GM18519 (cell line): ENCODE data around the gene LSP1.

ENCODE experiments used
- ATAC-seq: cut with Tn5 transposase; IDR thresholded peaks from one replicate; pipeline ENCODE4 v1.9.1; 2021; ENCODE audit warnings: mild to moderate bottlenecking, moderate library complexity; ENCODE audit not compliant: unreplicated experiment, low FRiP score

The LSP1 gene

DNA sequence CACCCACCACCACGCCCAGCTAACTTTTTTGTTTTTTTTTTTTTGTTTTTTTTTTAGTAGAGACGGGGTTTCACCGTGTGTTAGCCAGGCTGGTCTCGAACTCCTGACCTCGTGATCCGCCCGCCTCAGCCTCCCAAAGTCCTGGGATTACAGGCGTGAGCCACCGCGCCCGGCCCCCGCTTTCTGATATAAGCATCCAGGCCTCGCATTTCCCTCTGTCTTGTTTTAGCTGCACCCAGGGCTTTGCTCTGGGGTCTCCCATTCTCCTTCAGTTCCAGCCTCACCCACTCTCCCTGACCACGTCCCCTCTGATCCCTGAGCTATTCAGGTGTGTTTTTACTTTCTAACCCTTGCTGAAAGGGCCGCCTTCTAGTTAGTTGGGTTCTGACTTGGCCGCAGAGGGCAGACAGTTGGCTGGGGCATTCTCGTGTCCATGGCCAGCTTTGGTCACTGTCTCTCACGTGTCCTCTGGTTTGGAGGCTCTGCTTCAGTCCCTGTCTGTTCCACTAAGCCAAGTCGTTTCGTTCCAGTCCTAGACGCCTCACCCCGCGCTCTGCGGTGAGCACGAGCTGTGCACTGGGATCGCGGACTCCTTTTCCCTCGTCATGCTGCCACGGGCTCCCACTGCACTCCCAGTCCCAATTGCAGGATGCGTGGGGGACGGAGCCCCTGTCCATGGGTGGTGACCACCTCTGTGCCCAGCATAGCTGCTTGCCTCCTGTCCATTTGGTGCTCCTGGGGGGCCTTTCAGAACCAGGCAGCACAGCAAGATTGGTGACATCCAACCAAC is 60.6 kb downstream of the LSP1 start:
- ATAC-seq, result no peak

DNA sequence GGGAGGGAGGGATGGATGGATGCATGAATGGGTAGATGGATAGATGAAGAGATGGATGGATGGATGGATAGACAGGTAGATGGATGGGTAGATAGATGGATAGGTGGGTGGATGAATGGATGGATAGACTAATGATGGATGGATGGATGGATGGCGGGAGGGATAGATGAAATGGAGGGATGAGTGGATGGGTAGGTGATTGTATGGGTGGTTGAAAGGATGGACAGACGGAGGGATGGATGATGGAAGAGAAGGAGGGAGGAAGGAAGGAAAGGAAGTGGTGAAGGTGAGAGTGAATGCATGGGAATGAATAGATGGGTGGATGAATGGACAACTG is 62.9 kb downstream of the LSP1 start:
- no peak for ATAC-seq

DNA sequence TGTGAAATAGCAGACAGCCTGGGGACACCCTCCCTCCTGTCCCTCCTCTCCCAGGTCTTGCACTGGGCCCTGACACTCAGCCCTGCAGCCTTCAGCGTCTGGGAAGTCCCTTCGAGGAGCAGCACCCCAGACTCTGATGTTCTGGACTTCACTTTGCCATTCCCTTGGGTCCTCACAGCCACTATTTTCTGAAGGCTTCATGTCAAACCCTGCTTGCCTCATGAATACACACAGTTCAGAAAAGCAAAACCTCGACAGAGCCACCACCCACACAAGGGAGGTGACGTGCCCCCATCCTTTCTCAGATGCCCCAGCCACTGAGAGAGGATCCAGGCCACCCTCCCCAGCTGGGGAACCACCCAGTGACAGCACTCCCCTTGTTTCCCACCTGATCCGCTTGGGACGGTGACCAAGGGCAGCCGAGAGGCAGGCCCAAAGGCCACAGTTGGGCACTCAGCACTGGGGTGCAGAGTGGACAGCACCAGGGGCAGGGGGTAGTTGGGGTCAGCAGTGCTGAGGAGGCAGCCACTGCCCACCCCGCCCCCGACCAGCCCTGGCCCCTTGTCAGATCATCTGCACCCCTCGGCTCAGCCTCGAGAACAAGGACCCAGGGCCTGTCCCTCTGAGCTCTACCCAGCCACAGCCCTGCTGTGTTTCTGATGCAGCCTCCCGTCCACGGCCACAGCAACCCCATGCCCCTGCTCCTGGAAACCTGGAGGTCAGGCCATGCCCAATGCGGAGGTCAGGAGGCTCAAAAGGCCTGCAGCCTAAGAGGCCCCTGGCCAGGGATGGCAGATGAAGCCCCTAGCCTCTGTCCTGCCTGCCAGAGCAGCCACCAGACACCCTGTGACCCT is 63.5 kb downstream of the LSP1 start:
- no peak for ATAC-seq

DNA sequence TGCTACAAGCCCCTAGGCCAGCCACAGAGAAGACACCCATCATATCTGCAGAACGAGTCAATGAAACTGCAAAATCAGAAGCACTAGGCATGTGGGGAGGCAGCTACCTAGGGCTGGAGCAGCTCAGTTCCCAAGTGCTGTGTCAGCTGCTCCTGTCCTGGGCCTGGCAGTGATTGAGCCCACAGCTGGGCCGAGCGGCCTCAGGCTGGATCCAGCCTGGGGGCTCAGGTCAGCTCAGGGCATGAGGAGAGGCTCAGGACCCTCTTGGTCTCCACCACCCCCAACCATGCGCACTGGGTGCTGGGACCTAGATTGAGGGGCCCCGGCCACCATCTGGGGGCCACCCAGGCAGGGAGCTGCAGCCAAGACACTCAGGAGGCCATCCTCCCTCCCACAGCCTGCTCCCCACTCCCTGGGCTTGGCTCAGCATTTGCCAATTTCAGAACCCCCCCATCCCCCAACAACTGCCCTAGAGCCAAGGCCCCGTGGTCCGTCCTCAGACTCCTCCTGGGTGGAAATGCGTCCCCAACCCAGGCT is 64.2 kb downstream of the LSP1 start:
- ATAC-seq, result no peak

DNA sequence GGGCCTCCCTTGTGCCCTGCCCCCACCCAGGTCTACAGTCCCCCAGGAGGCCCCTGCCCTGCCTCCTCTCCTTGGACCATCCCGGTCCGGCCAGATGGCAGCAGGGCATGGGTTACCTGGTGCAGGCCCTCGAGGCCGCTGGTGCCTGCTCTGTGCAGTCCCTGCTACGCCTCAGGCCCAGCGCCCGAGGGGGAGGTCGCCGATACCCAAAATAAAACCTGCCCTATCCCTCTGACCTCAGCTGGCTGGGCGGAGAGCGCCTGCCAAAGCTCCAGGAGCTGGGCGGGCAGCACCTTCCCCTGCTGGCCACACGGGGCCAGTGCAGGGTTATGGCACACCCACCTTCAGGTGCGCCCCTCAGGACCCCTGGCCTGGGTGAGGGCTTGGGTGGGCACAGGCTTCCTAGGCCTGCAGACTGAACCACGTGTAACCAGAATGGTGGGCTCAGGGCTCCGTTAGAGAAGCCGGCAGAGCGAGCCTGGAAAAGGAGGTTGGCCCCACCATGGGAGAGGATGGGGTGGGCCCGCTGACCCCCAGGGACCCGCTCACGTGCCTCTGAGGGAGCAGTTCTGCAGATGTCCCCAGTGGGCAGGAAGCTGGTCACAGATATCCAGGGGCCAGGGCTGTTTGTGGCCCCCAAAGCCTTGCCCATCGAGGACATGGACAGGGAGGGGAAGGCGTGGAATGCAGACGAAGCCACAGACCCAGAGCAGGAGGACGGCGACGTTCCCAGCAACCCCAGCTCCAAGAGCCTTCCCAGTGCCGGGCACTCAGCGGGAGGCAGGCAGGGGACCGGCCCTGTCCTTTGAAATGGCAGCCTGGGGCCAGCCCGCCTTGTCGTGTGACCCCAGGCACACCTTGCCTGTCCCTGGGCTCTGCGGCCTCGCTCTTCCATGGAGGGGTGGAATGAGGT is 64.9 kb downstream of the LSP1 start:
- no peak for ATAC-seq

DNA sequence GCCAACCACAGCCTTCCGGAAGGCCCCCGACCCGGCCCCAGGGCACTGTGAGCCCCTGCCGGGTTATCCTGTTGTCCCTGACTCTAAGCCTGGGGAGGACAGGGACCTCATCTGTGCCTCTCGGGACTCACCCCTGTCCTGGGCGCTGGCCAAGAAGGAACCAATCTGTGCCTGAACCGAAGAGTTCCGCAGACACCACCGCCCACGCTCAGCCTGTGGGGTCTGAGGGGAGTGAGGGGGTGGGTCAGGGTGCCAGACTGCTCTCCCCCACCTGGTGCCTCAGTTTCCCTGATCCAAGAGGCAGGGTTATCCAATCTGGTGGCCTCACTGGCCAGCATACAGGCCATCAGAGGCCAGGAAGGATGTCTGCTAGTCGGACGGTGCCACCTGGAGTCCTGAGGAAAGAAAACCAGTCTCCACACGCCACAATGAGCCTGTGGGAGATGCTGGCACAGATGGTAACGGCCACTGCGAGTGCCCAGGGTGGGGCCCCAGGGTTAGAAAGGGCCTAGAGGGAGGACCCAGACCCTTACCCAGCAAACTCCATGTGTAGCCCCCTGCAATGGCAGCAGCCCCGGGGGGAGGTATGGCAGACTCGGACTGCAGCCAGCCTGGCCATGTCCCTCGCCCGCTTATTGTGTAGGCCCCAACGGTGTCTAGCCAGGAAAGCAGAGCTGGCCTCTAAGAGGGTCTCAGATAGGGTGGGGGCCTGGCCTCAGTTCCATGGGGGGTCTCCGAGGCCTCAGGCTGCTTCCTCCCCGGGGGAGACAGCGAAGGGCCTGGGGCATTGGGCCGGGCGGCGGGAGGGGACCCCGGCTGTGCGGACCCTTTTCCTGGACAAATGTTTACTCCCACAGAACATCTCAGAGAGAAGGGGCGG is 65.8 kb downstream of the LSP1 start:
- no peak for ATAC-seq

DNA sequence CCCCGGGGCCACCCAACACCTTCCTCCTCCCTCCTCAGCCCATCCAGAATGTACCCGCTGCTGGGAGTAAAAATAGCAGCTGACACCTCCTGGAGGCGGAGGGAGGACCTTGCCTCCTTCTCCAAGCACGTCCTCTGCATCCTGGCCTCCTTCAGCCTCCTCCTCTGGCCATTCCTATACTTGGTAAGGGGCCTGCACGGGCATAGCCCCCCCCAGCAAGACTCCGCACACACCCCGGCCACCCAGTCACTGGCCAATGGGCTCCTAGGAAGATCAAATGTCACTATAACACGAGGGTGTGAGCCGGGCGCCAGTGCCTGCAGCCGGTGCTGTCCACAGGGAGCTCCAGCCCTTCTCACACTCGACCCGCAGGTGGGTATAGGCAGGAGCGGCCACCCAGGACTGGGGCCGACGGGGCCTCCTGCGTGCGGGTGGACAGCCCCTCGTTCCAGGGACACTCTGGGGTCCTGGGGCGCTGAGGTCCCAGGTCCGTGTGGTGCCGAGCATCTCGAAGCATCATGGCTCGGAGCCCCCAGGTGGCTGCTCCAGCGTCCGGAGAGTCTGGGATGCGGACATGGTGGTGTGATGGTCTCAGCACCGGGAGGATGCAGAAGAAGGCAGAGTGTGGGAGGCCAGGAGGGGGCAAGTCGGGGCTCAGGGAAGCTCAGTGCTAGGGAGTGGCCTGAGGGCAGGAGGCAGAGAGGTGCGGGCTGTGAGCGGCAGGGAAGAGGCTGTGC is 66.7 kb downstream of the LSP1 start, which contains the start of gene TNNT3:
Gene TNNT3, plus strand, starts transcription at position 313 of the 737 bp plus-strand sequence. CDS start 3,172 bp downstream, outside the sequence.
- ATAC-seq, result no peak

DNA sequence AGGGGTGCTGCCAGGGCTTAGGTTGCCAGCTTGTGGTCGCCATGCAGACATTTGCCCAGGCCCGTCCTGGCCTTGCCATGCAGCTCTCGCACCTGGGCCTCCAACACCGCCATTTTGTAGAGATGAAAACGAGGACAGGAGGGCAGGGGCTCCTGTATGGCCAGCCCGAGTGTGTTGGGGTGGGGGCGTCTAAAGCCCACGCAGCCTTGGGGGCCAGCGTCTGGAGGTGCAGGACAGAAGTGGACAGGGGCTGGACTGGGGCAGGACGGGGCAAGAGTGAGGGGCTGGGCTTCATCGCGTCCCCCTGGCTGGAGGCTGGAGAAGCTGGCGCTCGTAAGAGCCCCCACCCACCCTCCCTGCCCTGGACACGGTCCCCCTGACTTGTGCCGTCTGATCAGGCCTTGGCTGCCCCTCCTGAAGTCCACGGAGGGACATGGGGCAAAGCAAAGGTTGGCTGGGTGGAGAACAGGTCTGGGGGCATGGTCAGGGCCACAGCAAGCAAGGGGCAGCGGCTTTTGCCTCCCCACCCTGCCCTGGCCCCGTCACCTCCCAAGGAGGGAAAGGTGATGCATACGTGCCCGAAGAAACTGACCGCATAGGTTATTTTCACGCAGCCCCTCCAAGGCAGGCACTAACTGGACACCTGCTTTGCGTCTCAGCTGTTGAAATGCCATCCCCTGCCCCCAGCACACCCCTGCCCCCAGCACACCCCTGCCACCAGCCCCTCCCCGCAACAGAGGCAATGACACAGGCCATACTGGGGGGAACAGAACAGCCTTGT is 67.4 kb downstream of the LSP1 start:
- no peak for ATAC-seq

DNA sequence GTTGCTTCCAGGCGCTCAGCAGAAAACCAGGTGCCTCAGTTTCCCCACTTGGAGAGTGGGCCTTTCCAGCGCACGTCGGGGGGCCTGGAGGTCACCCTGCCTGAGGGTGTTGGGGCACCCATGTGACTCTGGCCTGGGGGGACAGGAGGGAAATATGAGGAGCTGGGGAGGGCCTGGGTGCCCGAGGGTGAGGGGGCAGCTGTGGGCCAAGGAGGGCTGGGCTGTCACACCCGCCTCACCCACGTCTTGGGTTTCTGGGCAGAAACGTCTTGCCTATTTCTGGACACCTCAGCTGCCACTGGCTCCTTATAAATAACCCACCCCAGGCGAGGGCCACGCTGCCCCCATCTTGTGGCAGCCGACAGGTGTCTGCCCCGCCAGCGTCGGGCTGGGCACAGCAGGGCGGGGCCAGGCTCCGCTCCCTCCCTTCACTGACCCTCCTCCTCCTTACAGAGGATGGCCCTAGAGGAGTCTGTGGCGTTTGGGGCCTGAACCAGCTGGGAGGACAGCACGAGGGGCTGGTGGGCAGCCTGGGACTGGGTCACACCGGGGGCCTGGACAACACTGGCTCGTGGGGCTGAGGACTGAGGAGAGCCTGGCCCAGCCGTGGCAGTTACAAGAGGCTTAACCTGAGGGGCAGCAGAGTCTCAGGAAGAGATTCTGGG is 68.2 kb downstream of the LSP1 start:
- no peak for ATAC-seq

DNA sequence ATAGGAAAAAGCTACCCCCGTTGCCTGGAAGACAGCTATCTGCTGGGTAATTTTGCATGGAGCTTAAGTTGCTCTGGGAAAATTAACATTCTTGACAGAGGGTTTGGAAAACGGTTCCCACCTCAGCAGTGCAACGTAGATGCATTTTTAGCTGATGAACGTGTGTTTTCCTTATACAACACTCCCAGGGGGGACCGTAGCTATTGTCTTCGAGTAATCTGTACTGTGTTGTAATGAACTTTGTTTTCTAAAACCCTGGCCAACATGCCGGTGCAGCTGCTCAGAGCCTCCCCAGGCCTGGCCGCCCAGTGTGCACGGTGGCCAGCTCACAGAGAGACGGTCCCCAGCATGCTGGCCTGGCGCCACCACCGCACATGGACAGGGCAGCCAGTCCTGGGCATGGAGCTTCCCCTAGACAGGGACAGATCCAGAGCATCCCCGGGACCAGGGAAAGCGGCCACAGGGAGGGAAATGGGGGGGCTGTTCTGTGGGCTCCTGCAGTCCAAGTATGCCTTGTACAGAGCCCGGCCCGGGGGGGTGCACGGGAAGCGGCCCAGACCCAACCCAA is 68.8 kb downstream of the LSP1 start:
- ATAC-seq, result no peak

DNA sequence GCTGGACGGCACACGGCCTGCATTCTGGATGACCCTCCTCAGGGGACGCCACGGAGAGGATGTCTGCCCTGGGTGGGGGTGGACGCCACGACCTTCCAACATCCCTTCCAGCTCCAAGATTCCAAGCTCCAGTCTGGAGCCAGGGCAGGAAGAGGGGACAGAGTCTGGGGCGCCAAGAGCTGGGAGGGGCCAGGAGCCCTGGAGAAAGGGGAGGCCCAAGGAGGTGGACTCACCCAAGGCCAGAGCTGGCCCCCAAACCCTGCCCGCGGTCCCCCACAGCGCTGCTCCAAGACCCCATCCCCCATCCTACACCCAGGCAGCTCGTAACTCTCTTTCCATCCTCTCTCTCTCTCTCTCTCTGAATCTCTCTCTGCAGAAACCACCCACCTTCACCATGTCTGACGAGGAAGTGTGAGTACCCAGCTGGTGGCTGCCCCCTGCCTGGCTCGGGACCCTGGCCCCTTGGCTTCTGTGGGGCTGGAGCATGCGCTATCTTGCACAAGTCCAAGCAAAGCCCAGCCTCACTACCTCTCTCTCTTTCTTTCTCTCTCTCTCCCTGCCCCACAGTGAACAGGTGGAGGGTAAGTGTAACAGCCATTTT is 69.7 kb downstream of the LSP1 start:
- no peak for ATAC-seq

DNA sequence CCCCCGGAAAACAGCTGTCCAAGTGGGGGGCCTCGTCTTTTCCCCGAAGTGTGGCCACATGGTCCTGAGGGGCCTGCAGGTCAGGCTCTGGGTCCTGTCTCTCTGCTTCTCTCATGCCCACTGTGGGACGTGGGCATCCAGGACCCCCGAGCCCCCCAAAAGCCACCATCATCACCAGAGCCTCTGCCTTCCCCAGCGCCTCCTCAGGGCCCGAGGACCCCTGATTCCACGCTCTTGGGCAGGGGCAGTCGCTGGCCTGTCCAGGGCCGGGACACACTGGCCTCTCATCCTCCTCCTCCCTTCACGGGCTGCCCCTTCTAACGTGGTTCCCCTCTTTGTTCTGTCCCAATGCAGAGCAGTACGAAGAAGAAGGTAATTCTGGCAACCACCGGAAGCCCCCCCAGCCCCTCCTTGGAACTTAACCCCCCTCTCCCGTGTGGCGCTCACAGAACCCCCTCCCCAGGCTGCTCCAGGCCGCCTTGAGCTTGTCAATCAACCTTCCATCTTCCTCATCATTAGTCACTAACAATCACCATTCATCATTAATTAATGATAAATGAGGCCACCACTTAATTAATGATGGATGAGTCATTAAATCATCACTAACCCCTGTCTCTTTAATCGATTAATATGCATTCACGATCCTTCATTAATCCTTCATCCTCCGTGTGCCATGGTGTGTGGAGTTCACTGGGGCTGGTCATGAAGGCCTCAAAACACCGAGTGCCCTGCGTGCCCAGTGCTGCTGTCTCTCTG is 70.5 kb downstream of the LSP1 start:
- ATAC-seq, result no peak

DNA sequence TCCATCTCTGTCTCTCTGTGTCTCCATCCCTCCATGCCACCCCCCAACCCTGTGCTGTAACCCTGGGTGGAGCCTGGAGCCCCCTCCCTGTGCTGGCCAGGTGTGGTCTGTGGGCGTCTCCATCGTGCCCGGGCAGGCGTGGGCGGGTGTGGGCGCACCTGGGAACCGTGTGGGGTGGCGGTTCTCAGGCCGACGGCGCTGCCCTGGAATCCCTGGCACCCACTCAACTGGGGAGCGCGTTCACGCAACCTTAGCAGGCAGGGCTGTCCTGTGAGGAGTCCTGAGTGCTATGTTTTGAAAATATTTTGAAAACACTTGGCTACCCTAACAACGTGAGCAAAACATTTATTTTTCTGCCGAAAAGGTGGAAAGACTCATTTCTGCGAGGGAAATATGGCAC is 71.3 kb downstream of the LSP1 start:
- no peak for ATAC-seq

DNA sequence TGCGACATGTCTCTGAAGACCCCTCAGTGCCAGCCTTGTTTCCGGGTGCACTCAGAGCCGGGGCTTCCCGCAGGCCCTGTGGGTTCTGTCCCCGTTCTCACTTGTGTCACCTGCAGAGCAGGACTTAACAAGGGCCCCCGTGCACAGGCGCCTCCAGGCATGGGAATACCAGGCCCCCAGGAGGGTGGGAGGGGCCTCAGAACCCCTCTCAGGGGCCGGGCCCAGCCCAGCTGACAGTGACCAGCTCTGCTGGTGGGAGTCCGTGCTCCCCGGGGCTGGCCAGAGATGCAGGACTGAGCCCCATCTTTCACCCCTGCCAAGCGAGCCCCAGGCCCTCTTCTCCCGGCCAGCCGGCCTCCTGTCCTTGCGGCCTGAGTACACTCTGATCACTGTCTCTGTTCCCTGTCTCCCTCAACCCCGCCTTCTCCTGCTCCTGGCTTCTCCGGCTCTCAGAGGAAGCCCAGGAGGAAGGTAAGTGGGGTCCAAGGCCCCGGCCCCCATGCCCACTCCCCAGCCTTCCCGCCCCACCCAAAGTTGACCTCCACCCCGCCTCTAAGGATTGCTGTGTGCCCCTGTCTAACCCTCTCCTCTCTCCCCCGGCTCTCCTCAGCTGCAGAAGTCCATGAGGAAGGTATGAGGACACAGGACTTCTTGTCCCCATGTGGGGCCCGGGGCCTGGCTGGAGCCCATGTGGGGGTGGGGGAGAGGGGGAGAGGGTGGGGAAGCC is 71.9 kb downstream of the LSP1 start:
- no peak for ATAC-seq

DNA sequence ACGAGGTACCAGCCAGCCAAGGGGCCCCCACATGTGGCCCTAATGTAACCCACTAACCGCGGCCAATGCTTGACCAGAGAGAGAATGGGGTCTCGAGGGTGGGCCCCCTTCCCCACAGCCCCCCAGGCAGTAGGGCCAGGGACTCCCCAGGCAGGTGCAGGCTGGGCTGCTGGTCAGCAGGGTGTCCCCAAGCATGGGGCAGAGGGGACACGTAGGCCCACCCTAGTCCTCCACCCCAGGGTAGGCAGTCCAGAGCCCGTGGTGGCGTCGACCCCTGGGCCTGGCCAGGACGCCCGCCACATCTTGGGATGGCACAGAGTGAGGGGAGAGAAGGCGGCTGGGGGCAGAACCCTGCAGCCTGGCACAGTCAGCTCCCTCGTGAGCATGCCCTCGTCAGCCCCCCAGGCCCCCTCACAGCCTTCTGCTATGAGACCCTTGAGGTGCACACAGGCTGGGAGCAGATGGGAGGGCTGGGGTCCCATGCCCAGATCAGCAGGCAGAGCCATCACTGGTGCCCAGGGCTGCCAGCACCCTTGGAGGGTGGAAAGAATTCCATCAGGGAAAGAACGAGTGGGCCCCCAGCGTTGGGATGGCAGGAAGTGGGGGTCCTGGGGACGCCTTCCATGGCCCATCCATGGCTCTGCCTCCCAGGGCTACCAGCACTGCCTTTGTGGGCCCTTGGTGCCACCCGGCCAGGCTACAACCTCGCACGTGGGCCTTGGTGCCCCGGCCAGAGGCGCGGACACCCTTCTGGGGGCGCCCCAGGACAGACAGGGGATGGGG is 72.7 kb downstream of the LSP1 start:
- no peak for ATAC-seq
